ENCODE results near the gene BACE2.
"Not testable (repeated sequence)": the region's sequence is repeated elsewhere in the genome, so short reads cannot be mapped to it uniquely, and the experiment has no call there.

Gene BACE2

GRCh38 chr21:41182547-41182946 lies 14.6 kb downstream of the BACE2 start:
- no peak for DNase-seq (ENCODE audit: low read depth in 4 of 4, low spot score in 1 of 4)

- DNase-seq (ENCODE audit: low read depth in 4 of 4, low spot score in 1 of 4): no peak
Observed at GRCh38 chr21:41183575-41183974, 15.6 kb downstream of the BACE2 start.

- no peak for DNase-seq (ENCODE audit: low read depth in 4 of 4, low spot score in 1 of 4)
Observed at GRCh38 chr21:41185802-41186201, 17.8 kb downstream of the BACE2 start.

- no peak for DNase-seq (ENCODE audit: low read depth in 4 of 4, low spot score in 1 of 4)
Observed at GRCh38 chr21:41186755-41187536, 19.0 kb downstream of the BACE2 start.

- no peak for DNase-seq (ENCODE audit: low read depth in 4 of 4, low spot score in 1 of 4)
Observed at GRCh38 chr21:41187537-41188025, 19.6 kb downstream of the BACE2 start.

- no peak for DNase-seq (ENCODE audit: low read depth in 4 of 4, low spot score in 1 of 4)
Observed at GRCh38 chr21:41188486-41189149, 20.7 kb downstream of the BACE2 start.

- DNase-seq (ENCODE audit: low read depth in 4 of 4, low spot score in 1 of 4): no peak
Observed at GRCh38 chr21:41189150-41189745, 21.3 kb downstream of the BACE2 start.

- not testable (repeated sequence) for DNase-seq (ENCODE audit: low read depth in 4 of 4, low spot score in 1 of 4)
Observed at GRCh38 chr21:41192552-41192951, 24.6 kb downstream of the BACE2 start.

- DNase-seq (ENCODE audit: low read depth in 4 of 4, low spot score in 1 of 4): no peak
Observed at GRCh38 chr21:41195311-41195710, 27.4 kb downstream of the BACE2 start.

GRCh38 chr21:41196993-41197392 lies 29.0 kb downstream of the BACE2 start:
- no peak for DNase-seq (ENCODE audit: low read depth in 4 of 4, low spot score in 1 of 4)

- DNase-seq (ENCODE audit: low read depth in 4 of 4, low spot score in 1 of 4): no peak
Observed at GRCh38 chr21:41197582-41197981, 29.6 kb downstream of the BACE2 start.

GRCh38 chr21:41198647-41199046 lies 30.7 kb downstream of the BACE2 start:
- DNase-seq (ENCODE audit: low read depth in 4 of 4, low spot score in 1 of 4): not testable (repeated sequence)

GRCh38 chr21:41199123-41199522 lies 31.2 kb downstream of the BACE2 start:
- no peak for DNase-seq (ENCODE audit: low read depth in 4 of 4, low spot score in 1 of 4)

GRCh38 chr21:41199588-41199987 lies 31.6 kb downstream of the BACE2 start:
- no peak for DNase-seq (ENCODE audit: low read depth in 4 of 4, low spot score in 1 of 4)

GRCh38 chr21:41201385-41201784 lies 33.4 kb downstream of the BACE2 start:
- no peak for DNase-seq (ENCODE audit: low read depth in 4 of 4, low spot score in 1 of 4)

- DNase-seq (ENCODE audit: low read depth in 4 of 4, low spot score in 1 of 4): no peak
Observed at GRCh38 chr21:41204736-41205135, 36.8 kb downstream of the BACE2 start.

GRCh38 chr21:41207401-41208375 lies 39.7 kb downstream of the BACE2 start:
- no peak for DNase-seq (ENCODE audit: low read depth in 4 of 4, low spot score in 1 of 4)

- DNase-seq (ENCODE audit: low read depth in 4 of 4, low spot score in 1 of 4): no peak
Observed at GRCh38 chr21:41208376-41208763, 40.4 kb downstream of the BACE2 start.

- no peak for DNase-seq (ENCODE audit: low read depth in 4 of 4, low spot score in 1 of 4)
Observed at GRCh38 chr21:41209016-41209619, 41.2 kb downstream of the BACE2 start.

GRCh38 chr21:41210426-41211059 lies 42.6 kb downstream of the BACE2 start:
- no peak for DNase-seq (ENCODE audit: low read depth in 4 of 4, low spot score in 1 of 4)

All from stimulated activated CD4-positive, alpha-beta T cell treated with anti-CD3 and anti-CD28 coated beads, Interleukin-1b, Interleukin-23, amount 100 ng/mL, for 24 hours (primary cell).